ENCODE measurements around the gene C1QC. TPM values are rescaled to one million over a fixed set of nuclear protein-coding genes. Genes with fewer than 3 reads are reported as not detected.
A peak's percentile ranks its signal among the peaks of the same experiment; 100 is the strongest.

Gene C1QC
- total RNA-seq: under 1 TPM in 3 of 8 experiments, not detected in 5; 0.27 to 0.71 (median 0.42) TPM

DNA sequence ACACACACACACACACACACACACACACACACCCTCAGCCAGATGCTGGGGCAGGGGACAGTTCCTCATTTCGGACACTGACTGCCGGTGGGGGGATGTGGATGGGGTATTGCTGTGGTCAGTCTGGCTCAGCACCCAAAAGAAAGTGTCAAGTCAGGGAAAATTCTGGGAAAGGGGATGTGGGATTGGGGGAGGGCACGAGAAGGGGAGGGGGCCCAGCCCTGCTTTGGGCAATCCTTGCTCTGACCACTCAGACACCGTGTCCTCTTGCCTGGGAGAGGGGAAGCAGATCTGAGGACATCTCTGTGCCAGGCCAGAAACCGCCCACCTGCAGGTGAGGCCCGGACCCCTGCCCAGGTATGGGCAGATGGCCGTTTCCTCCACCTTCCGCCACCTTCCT, at the start of gene C1QC:
TSS of gene C1QC (plus strand) at position 253 of the 400 bp plus-strand sequence. CDS start 391 bp downstream, outside the sequence.
- WGBS, 10 experiments: 20 to 75% methylated on average over 2 to 3 of the region's 8 CpGs; no CpG with 5 or more reads in 8 of the 10 experiments
- no peak for ATAC-seq (replicated peaks in 6 of 8)
- Histone ChIP-seq H3K4me1 (replicated peaks in 1 of 2) (peaks cover 8 to 11% of the 10 kb centered on the region in 2 donors), H3K27ac (no peak within 1 kb of the TSS), H3K4me3 (no peak within 1 kb of the TSS)
- in situ Hi-C loops (cut with MboI; ENCODE audit: low pct_unique_long_range_greater_than_20kb in 2 of 9, low sequenced_read_pairs in 9 of 9, unreplicated experiment in 9 of 9): loop anchor here in 8 of 9 experiments (10.0 to 25.0 kb wide), 7 partner anchors 119 to 531 kb away; partner anchors contain the start of gene WNT4 (in 3 of the 8)

DNA sequence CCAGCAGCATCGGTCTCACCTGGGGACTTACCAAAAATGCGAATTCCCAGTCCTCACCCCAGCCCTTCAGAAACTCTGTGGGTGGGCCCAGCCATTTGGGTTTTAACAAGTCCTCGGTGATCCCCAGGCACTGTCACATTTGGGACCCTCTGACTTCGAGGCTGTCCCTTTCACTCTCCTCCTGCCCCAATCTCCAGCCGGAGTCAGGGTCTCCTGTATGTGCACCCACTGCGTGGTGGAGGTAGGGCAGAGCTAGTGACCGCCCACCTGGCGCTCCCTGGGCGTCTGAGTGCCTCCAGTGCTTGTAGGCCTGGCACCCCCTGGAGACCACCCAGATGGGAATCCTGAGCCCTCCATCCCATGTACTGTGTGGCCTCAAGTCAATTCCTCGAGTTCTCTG, 49.0 kb upstream of the C1QC start:
- ATAC-seq (replicated peaks in 6 of 8): no peak
- 67 to 83% (median 79%) methylated on average over 1 to 8 of the region's 10 CpGs; no CpG with 5 or more reads in 4 of the 10 experiments for WGBS, 10 experiments
- Histone ChIP-seq H3K27ac (no peak overlapping the region), H3K4me3 (no peak overlapping the region), H3K4me1 (replicated peaks in 1 of 2) (peaks cover 0 to 3% of the 10 kb centered on the region in 2 donors)
- in situ Hi-C loops (cut with MboI; ENCODE audit: low pct_unique_long_range_greater_than_20kb in 2 of 9, low sequenced_read_pairs in 9 of 9, unreplicated experiment in 9 of 9): no loop called here

DNA sequence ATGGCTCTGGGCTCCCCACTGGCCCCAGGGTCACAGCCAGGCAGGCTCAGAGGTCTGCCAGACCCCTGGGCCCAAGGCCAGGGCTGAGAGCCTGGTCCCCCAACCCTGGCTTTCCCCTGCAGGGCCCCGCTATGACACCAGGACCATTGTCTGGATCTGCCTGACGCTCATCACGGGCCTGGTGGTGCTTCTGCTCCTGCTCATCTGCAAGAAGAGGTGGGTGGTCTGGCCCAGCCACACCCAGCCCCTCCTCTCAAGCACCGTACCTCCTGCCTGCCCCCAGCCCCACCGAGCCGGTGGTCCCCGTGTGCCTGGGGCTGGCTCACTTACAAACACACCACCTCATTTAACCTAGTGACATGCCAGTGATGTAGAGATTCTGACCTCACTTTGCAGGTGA, 48.3 kb upstream of the C1QC start:
- Histone ChIP-seq H3K4me3 (no peak overlapping the region), H3K4me1 (replicated peaks in 1 of 2) (peaks cover 0 to 3% of the 10 kb centered on the region in 2 donors), H3K27ac (no peak overlapping the region)
- no peak for ATAC-seq (replicated peaks in 6 of 8)
- in situ Hi-C loops (cut with MboI; ENCODE audit: low pct_unique_long_range_greater_than_20kb in 2 of 9, low sequenced_read_pairs in 9 of 9, unreplicated experiment in 9 of 9): no loop called here
- 30 to 79% methylated on average over 2 to 5 of the region's 7 CpGs; no CpG with 5 or more reads in 8 of the 10 experiments for WGBS, 10 experiments

DNA sequence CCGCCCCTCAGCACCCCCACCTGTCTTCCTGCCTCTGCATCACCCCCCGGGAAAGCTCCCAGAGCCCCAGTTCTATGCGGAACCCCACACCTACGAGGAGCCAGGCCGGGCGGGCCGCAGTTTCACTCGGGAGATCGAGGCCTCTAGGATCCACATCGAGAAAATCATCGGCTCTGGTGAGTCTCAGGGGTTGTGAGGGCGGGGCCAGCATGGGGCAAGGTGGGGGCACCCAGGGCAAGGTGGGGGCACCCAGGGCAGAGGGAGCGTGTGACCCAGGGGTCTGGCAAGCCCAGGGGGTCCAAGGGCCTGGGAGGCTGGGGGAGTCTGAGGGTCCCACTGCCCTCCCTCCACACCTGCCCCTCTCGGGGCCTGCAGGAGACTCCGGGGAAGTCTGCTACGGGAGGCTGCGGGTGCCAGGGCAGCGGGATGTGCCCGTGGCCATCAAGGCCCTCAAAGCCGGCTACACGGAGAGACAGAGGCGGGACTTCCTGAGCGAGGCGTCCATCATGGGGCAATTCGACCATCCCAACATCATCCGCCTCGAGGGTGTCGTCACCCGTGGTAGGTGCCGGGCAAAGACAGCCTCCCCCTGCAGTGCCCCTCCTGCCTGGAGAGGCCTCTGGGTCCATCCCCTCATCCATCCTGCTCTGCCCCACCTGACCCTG, 46.0 kb upstream of the C1QC start:
- ATAC-seq (replicated peaks in 6 of 8): no peak
- in situ Hi-C loops (cut with MboI; ENCODE audit: low pct_unique_long_range_greater_than_20kb in 2 of 9, low sequenced_read_pairs in 9 of 9, unreplicated experiment in 9 of 9): no loop called here
- 62% methylated on average over 6 of the region's 30 CpGs; no CpG with 5 or more reads in 9 of the 10 experiments for WGBS, 10 experiments

DNA sequence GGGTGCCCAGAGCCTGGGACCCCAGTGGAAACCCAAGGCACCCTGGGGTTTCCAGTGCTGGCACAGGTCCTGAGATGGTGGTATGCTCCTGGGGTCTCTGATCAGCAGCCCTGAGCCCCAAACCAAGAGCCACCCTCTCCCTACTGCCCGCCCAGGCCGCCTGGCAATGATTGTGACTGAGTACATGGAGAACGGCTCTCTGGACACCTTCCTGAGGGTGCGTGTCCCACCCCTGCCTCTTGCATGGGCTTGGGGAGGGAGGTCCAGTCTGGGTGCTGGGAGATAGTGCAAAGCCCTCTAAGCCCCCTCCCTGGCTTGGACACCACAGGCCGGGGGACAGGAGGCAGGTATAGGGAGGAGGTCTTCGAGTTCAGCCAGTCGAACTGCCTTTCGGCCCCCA, 45.4 kb upstream of the C1QC start:
- WGBS, 10 experiments: 60 to 80% (median 67%) methylated on average over 1 to 5 of the region's 8 CpGs; no CpG with 5 or more reads in 6 of the 10 experiments

More for the DNA sequence above, 46.0 kb upstream of the C1QC start:
- Histone ChIP-seq H3K4me1 (replicated peaks in 1 of 2) (peaks cover 0 to 3% of the 10 kb centered on the region in 2 donors), H3K27ac (no peak overlapping the region), H3K4me3 (no peak overlapping the region)

DNA sequence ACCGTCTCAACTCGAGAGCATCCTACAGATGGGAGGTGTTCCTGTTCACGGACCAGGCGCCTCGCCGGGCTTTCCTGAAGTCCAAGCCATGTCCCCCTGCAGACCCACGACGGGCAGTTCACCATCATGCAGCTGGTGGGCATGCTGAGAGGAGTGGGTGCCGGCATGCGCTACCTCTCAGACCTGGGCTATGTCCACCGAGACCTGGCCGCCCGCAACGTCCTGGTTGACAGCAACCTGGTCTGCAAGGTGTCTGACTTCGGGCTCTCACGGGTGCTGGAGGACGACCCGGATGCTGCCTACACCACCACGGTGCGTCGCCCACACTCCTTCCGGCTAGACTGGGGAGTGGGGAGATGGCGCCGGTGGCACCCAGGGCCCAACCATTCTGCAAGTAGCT, 44.7 kb upstream of the C1QC start:
- in situ Hi-C loops (cut with MboI; ENCODE audit: low pct_unique_long_range_greater_than_20kb in 2 of 9, low sequenced_read_pairs in 9 of 9, unreplicated experiment in 9 of 9): no loop called here
- WGBS, 10 experiments: 41 to 87% (median 68%) methylated on average over 4 to 18 of the region's 24 CpGs; no CpG with 5 or more reads in 4 of the 10 experiments
- no peak overlapping the region for H3K27ac ChIP-seq
- no peak for ATAC-seq (replicated peaks in 6 of 8)
- H3K4me1 ChIP-seq (replicated peaks in 1 of 2): no peaks in the 10 kb centered on the region
- no peak overlapping the region for H3K4me3 ChIP-seq

More for the DNA sequence above, 45.4 kb upstream of the C1QC start:
- in situ Hi-C loops (cut with MboI; ENCODE audit: low pct_unique_long_range_greater_than_20kb in 2 of 9, low sequenced_read_pairs in 9 of 9, unreplicated experiment in 9 of 9): no loop called here
- Histone ChIP-seq H3K4me1 (replicated peaks in 1 of 2) (peaks cover 0 to 3% of the 10 kb centered on the region in 2 donors), H3K27ac (no peak overlapping the region), H3K4me3 (no peak overlapping the region)
- no peak for ATAC-seq (replicated peaks in 6 of 8)

DNA sequence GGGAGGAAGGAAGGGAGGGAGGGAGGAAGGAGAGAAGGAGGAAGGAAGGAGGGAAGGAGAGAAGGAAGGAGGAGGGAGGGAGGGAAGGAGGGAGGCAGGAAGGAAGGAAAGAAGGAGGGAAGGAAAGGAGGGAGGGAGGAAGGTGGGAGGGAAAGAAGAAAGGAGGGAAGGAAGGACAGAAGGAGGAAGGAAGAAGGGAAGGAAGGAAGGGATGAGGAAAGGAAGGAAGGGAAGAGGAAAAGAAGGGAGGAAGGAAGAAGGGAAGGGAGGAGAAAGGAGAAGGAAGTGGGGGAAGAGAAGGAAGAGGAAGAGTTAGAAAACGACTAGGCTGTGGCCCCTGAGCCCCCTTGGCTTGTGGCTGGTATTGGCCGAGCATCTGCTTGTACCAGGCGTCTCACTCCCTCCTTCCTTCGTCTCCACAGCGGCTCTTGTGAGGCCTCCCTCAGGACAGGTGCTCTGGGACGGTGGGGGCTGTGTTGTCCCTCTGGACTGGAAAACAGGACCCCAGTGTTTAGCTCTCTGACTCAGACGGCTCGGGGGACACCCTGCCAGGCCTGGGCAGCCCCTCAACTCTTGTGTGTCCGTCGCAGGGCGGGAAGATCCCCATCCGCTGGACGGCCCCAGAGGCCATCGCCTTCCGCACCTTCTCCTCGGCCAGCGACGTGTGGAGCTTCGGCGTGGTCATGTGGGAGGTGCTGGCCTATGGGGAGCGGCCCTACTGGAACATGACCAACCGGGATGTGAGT, 43.2 kb upstream of the C1QC start:
- 17 to 65% (median 32%) methylated on average over 2 to 10 of the region's 22 CpGs; no CpG with 5 or more reads in 2 of the 10 experiments for WGBS, 10 experiments
- Histone ChIP-seq H3K4me3 (no peak overlapping the region), H3K4me1 (replicated peaks in 1 of 2) (no peaks in the 10 kb centered on the region), H3K27ac (no peak overlapping the region)
- in situ Hi-C loops (cut with MboI; ENCODE audit: low pct_unique_long_range_greater_than_20kb in 2 of 9, low sequenced_read_pairs in 9 of 9, unreplicated experiment in 9 of 9): no loop called here
- no peak for ATAC-seq (replicated peaks in 6 of 8)

DNA sequence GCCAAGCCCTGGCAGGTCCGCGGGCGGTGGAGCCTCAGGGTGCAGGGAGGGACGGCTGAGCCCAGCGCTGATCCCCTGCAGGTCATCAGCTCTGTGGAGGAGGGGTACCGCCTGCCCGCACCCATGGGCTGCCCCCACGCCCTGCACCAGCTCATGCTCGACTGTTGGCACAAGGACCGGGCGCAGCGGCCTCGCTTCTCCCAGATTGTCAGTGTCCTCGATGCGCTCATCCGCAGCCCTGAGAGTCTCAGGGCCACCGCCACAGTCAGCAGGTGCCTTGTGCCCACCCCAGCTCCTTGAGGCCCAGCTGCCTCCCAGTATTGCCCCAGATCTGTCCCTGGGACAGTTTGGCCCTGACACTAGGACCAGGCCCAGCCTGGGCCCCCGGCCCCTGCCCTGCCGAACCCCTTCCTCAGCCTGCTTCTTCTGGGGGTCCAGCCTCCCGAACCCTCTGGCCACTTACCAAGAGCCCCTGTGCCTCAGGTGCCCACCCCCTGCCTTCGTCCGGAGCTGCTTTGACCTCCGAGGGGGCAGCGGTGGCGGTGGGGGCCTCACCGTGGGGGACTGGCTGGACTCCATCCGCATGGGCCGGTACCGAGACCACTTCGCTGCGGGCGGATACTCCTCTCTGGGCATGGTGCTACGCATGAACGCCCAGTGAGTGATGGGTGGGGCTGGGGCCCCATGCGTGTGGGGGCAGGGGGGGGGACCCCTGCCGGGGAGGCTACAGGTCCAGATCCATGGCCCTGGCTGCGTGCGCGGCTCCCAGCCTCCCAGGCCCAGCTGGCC, 42.4 kb upstream of the C1QC start:
- ATAC-seq (replicated peaks in 6 of 8): peak in 3 of 8 experiments; percentile 10 to 26 (median 15)
- H3K27ac ChIP-seq: no peak overlapping the region
- WGBS, 10 experiments: 82 to 92% (median 87%) methylated on average over 4 to 9 of the region's 39 CpGs; no CpG with 5 or more reads in 6 of the 10 experiments
- no peak overlapping the region for H3K4me3 ChIP-seq
- in situ Hi-C loops (cut with MboI; ENCODE audit: low pct_unique_long_range_greater_than_20kb in 2 of 9, low sequenced_read_pairs in 9 of 9, unreplicated experiment in 9 of 9): no loop called here
- H3K4me1 ChIP-seq (replicated peaks in 1 of 2): no peaks in the 10 kb centered on the region

DNA sequence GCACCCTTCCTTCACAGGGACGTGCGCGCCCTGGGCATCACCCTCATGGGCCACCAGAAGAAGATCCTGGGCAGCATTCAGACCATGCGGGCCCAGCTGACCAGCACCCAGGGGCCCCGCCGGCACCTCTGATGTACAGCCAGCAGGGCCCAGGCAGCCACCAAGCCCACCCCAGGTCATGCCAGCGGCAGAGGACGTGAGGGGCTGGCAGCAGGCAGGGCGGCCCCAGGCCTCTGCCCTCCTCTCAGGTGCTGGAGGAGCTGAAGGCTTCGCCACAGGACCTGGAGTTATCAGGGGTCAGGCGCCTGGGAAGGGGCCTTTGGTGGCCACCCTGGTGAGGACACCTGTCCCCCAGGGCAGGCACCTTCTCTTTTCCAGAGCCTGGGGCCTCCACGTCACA, 41.8 kb upstream of the C1QC start:
- WGBS, 10 experiments: 40 to 100% (median 90%) methylated on average over 1 to 2 of the region's 12 CpGs; no CpG with 5 or more reads in 7 of the 10 experiments
- ATAC-seq (replicated peaks in 6 of 8): peak in 3 of 8 experiments; percentile 10 to 27 (median 15)
- Histone ChIP-seq H3K4me1 (replicated peaks in 1 of 2) (no peaks in the 10 kb centered on the region), H3K27ac (no peak overlapping the region), H3K4me3 (no peak overlapping the region)
- in situ Hi-C loops (cut with MboI; ENCODE audit: low pct_unique_long_range_greater_than_20kb in 2 of 9, low sequenced_read_pairs in 9 of 9, unreplicated experiment in 9 of 9): no loop called here

DNA sequence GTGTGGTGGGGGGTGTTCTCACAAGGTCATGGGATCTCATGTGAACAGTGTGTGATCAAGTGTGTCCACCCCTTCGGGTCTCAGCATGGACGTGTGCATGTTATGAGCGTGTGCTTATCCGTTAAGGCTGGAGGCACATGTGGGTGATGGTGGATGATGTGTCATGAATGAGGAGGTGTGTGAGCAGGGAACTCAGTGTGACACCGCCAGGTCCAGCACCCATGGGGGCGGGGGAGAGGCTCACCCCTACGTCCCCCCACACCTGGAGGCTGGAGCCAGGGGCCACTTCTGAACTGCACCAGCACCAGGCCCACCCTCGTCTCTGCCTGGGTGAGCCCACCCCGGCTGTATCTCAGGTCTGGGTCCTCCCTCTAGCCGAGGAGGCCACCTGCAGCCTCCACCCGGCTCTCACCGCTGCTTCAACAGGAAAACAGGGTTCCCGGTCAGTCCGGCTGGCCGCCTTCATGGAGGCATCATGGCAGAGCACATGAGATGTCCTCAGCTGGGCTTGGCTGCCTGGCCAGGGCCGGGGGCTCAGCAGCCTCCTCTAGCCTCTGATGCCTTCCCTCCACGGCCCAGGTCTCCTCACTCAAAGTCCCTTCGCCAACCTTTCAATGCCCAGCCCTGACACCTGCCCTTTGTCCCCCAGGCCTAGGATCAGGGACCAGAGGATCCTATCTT, 41.2 kb upstream of the C1QC start:
- no peaks in the 10 kb centered on the region for H3K4me1 ChIP-seq (replicated peaks in 1 of 2)
- no peak overlapping the region for H3K27ac ChIP-seq
- no peak overlapping the region for H3K4me3 ChIP-seq
- peak in 2 of 8 experiments; percentile 38 to 48 for ATAC-seq (replicated peaks in 6 of 8)
- 79 to 100% (median 82%) methylated on average over 2 to 10 of the region's 18 CpGs; no CpG with 5 or more reads in 6 of the 10 experiments for WGBS, 10 experiments
- in situ Hi-C loops (cut with MboI; ENCODE audit: low pct_unique_long_range_greater_than_20kb in 2 of 9, low sequenced_read_pairs in 9 of 9, unreplicated experiment in 9 of 9): no loop called here

DNA sequence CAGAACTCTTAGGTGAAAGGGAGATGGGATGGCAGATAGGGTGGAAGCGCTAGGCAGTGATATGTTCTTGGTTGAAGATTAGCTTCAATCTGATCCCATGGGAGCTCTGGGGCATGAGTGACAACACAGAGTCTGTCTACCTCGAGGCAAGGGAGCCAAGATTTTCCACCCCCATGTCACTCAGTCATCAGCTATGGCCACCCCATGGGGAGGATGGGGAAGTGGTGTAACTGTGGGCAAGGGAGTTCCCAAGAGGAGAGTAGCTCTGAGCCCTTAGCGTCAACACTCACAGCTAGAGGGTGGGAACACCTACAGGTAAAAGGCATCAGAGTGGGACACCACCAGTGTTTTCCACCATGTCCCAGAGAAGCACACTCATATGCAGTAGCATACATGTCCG, 37.3 kb upstream of the C1QC start:
- ATAC-seq (replicated peaks in 6 of 8): peak in 1 of 8 experiments; percentile 5
- no peak overlapping the region for H3K4me3 ChIP-seq
- in situ Hi-C loops (cut with MboI; ENCODE audit: low pct_unique_long_range_greater_than_20kb in 2 of 9, low sequenced_read_pairs in 9 of 9, unreplicated experiment in 9 of 9): no loop called here
- no peaks in the 10 kb centered on the region for H3K4me1 ChIP-seq (replicated peaks in 1 of 2)
- H3K27ac ChIP-seq: no peak overlapping the region
- WGBS, 10 experiments: 43 to 92% (median 60%) methylated on average over 1 to 4 of the region's 4 CpGs; no CpG with 5 or more reads in 1 of the 10 experiments

DNA sequence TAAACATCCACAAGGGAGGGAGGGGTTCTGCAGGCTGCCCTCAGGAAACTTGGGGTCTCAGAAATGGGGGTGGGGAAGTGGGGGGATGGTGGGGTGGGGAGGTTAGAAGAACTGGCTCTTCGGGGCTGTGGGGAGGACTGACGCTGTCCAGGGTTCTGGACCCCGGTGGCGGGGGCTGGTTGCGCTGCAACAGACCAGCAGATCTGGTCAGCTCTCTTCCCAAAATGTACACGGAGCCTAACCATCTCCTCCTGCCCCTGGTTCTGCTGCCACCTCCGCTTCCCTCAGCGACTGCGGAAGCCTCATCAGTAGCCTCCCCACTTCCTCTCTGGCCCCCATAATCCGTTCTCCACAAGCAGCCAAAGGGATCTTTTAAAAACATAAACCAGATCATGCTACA, 36.3 kb upstream of the C1QC start:
- in situ Hi-C loops (cut with MboI; ENCODE audit: low pct_unique_long_range_greater_than_20kb in 2 of 9, low sequenced_read_pairs in 9 of 9, unreplicated experiment in 9 of 9): no loop called here
- H3K4me1 ChIP-seq (replicated peaks in 1 of 2): no peaks in the 10 kb centered on the region
- 0 to 11% (median 2%) methylated on average over 1 to 9 of the region's 10 CpGs; no CpG with 5 or more reads in 6 of the 10 experiments for WGBS, 10 experiments
- no peak overlapping the region for H3K4me3 ChIP-seq
- no peak overlapping the region for H3K27ac ChIP-seq
- no peak for ATAC-seq (replicated peaks in 6 of 8)
